ENCODE data around the gene PDIA5.

Gene PDIA5

GRCh38 chr3:123058505-123058904 is 8.3 kb upstream of the PDIA5 start:
- TF ChIP-seq CTCF (IDR thresholded peaks at IDR 0.05; ENCODE audit: low read length, missing control alignments), result no peak
- DNase-seq (ENCODE audit: low read depth), result no peak
- H3K4me3 ChIP-seq (replicated peaks; ENCODE audit: low read depth, low read length), result no peak overlapping the region

- no peak overlapping the region for H3K4me3 ChIP-seq (replicated peaks; ENCODE audit: low read depth, low read length)
- no peak for DNase-seq (ENCODE audit: low read depth)
- TF ChIP-seq CTCF (IDR thresholded peaks at IDR 0.05; ENCODE audit: low read length, missing control alignments), result no peak
Observed at GRCh38 chr3:123060054-123060453, 6.8 kb upstream of the PDIA5 start.

- TF ChIP-seq CTCF (IDR thresholded peaks at IDR 0.05; ENCODE audit: low read length, missing control alignments), result no peak
- DNase-seq (ENCODE audit: low read depth), result no peak
Observed at GRCh38 chr3:123061856-123062255, 5.0 kb upstream of the PDIA5 start.

GRCh38 chr3:123063034-123063433 is 3.8 kb upstream of the PDIA5 start:
- DNase-seq (ENCODE audit: low read depth), result no peak
- no peak for TF ChIP-seq CTCF (IDR thresholded peaks at IDR 0.05; ENCODE audit: low read length, missing control alignments)
- no peak overlapping the region for H3K4me3 ChIP-seq (replicated peaks; ENCODE audit: low read depth, low read length)

More at GRCh38 chr3:123061856-123062255, 5.0 kb upstream of the PDIA5 start:
- no peak overlapping the region for H3K4me3 ChIP-seq (replicated peaks; ENCODE audit: low read depth, low read length)

GRCh38 chr3:123064506-123064905 is 2.3 kb upstream of the PDIA5 start:
- TF ChIP-seq CTCF (IDR thresholded peaks at IDR 0.05; ENCODE audit: low read length, missing control alignments), result no peak
- DNase-seq (ENCODE audit: low read depth), result no peak
- H3K4me3 ChIP-seq (replicated peaks; ENCODE audit: low read depth, low read length), result no peak overlapping the region

- no peak for TF ChIP-seq CTCF (IDR thresholded peaks at IDR 0.05; ENCODE audit: low read length, missing control alignments)
- H3K4me3 ChIP-seq (replicated peaks; ENCODE audit: low read depth, low read length), result no peak overlapping the region
- no peak for DNase-seq (ENCODE audit: low read depth)
Observed at GRCh38 chr3:123064914-123065313, 1.9 kb upstream of the PDIA5 start.

- DNase-seq (ENCODE audit: low read depth), result no peak
- no peak for TF ChIP-seq CTCF (IDR thresholded peaks at IDR 0.05; ENCODE audit: low read length, missing control alignments)
- peak overlapping the region; percentile 86 for H3K4me3 ChIP-seq (replicated peaks; ENCODE audit: low read depth, low read length)
Observed at GRCh38 chr3:123066599-123066895, 278 bp upstream of the PDIA5 start.
